ENCODE results near the gene SEMA4D.

The SEMA4D gene

DNA sequence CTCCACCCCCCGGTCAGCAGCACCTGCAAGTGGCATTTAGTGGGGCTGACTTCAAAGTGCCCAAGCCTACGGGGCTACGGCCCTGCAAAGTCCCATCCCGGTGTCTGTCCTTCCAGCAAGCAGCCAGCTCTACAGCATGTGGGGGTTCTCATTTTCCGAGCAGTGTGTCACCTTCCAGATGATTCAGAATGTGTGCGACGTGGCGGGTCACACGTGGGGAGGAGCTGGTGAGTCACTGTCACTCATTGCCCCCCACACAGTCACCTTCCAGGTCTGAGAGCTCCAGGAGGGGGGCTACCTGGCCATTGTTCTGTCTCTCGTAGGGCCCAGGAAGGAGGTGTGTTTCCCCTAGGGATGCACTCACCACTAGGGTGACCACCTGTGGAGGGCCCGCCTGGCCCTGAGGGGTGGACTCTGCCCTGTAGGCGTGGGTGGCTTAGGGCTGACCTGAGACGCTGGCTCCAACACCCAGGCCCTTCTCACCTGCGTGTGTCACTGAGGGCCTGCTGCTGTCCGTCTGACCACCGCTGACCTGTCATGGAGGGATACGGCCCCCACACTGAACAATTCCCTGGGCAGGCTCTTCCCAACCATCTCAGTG, 70.2 kb downstream of the SEMA4D start:
- no peak for DNase-seq

DNA sequence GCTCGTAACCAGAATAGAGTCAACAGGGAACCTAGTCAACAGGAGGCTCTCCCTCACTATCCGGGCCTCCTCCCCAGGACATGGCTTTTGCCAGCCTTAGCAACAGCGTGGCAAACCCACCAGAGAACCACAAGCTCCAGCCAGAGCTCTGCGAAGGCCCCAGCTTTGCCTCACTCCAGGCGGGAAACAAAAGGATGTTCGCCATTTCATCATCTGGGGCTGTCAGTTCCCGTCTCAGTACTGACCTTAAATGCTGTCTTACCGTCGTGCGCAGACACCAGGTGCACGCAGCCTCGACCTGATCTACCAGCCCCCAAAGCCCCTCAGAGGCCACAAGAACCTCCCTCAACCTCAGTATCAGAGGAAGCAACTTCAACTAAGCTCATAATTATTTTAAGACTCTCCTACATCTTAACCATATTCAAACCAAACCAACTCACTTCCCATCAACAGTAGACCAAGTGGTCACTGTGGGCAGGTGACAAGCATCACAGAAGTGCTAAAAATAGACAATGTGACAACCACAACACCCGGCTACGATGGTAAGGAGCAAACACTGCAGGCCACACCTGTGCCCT, 71.4 kb downstream of the SEMA4D start:
- DNase-seq: no peak

DNA sequence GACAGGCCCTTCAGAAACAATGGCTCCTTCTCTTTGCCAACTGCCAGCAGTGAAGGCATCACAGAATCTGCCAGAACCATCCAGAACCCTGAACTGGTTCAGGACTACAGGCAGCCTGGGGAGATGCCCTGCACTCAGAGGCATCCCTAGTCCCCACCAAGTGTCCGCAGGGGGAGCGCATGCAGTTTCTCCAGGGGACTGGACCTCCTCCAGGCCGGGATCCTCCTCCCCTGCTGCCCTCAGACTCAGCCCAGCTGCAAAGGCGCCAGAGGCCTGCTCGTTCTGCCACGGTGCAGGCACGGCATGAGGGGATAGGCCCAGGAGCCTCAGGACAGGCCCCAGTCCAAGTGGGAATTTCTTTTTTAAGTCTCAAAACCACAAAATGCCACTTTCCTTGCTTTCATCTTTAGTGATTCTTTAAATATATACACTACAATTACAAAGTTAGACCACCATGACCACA, 72.0 kb downstream of the SEMA4D start:
- DNase-seq: no peak

DNA sequence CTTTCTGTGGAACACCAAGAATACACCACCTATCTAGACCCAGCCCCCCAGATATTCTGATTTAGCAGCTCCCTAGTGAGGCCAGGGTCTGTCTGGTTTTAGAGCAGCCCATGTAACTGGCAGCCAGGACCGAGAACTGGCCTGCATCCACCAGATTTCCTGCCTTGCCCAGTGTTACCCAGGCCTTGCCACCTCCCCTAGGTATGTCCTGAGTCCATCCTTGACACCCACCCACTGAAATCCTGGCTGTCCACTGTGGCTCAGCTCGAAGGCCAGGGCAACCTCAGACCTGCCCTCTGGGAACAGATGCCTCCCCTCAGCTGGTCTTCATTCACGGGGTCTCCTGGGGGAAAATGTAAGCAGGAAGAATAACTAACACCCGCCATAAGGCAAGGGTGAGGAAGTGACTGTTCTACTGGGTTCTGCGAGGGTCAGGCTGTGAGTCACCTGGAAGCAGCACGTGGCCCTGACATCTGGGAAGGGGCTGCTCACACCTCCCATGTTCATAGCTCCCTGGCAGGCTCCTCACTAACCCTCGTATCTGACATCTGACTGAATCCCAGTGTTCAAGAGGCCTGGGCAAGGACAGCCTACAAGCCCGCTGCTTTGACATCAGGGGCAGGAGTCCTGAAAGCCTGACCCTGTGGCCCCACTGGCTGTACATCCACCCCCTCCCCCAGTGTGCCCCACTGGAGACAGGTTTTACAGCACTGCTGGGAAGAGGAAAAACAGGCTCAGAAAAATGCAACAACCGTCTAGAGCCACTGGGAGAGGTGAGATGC, 72.7 kb downstream of the SEMA4D start:
- no peak for DNase-seq

DNA sequence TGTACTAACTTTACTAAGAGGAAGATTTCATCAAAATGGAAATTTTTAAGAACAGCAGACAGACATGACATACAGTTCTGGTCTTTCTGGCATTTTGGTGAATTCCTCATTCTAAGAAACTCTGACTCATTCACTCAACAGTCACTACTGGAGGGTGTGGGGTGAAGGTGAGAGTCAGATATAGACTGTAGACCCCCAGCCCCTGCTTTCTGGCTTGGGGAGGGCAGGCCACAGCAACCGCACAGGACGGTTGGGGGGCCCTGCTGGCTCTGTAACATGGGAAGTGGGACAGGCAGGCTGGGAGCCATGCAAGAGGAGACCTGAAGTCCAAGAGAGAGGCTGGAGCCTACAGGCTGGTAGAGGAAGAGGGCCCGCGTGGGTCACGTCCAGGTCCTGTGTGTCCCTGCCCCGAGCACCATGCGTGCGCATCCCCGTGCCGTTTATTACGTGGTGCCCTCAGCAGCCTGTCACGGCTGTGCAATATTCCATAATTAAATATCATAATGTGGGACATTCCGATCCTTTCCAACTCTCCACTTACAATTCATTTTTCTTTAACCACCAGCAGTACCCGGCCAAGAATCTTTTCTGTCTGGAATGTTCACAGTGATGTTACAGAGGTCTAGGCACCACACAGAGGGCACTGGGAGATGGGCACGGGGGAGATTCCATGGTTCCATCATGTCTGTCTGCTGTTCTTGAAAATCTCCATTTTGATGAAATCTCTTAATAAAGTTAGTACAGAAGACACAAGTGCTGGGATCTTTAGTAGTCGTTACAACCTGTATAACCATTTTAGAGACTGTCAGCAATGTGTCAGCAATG, 75.5 kb downstream of the SEMA4D start:
- DNase-seq: no peak

DNA sequence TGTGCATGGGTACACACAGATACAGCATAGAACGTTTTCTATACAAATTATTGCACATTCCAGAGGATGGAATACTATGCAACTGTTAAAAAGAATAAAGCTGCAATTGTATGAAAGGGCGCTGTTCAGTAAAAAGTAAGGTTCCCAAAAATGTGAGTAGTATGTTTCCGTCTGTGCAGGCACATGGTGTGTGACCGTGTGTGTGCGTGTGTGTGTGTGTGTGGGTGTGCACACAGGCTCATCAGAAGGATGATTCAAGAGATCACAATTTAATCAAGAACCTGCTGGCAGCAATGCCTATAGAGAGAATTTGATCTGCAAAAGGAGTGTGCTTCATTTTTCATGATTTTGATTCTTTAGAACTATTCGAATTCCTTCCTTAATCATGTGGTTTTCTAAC, 76.3 kb downstream of the SEMA4D start:
- DNase-seq: no peak

DNA sequence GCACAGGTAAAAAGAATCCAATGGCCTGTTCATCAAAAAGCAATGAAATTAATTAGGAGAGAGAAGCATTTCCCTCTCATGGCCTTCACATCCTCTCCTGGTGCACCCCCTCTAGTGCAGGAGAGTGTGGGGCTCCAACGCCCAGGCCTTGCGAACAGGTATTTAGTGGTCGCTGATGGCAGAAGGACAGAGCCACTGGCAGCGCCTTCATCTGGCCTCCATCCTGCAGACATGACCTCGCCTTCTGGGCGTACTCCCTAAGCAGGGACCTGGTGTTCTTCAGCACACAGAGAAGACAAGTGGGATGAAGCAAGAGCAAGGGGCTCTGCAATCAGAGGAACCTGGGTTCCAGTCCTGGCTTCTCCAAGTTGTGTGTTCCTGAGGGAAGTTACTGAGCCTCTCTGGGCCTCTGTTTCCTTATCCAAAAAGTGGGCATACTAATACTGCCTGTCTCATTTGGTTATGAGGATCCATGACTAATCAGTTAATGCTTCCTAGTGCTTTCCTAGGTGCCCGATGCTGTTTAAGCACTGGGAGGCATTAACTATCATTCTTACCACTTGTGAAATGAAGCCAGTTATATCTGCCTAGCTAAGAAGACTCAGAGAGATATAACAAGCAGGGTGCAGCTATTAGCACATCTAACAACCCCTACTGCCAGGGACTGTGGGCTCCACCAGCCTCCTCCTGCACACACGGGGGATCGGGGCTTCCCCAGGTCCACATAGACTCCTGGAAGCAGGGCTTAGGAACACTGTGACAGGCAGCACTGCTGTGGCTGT, 77.3 kb downstream of the SEMA4D start:
- DNase-seq: no peak

DNA sequence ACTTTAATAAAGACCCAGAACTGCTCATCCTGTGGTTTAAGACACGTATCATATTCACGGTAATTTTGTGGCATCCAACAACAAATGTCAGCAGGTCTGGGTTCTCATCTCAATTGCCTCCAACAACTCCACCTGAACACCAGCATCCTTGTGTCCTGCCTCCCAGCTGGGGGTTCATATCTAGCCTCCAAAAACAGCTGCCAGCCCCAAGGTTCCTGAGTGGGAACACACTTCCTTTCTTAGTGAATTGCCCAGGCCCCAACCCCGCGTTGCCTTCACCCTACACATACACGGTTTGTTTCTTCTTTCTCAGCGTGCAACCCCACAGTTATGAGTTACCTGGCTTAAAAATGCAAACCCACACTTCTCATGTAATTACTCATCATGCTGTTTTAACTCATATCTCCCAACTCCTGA, 77.9 kb downstream of the SEMA4D start:
- DNase-seq: no peak

DNA sequence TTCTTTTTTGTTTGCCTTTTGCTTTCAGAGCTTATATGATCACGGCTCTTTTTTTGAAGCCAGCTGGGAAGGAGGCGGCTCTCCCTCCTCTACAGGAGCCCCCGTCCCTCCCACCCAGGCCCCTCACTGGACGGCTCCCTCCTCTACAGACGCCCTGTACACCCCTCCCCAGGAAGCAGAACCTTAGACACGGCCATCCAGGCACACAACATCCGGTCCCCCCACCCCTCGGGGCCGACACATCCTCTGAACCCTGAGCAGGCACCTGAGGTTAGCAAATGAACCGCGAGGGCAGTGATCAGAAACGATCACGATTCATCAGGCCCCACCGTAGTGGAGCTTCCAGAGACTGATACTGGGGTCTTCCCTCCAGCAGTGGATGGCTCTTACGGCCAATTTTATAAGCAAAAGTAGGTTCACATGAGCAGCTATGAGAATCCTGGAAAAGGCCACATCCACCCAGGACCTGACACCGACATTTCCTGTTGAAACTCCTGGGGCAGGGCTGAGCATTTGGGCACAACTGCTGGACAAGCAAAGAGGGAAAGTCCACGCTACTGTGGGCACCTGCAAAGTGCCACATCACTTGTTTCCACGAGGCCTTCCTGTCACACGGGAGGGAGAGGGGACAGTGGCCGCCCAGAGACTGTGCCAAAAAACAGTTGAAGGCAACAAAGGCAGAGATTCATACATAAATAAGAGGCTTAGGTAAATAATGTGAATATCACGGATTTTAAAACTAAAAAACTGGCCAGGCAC, 78.9 kb downstream of the SEMA4D start:
- DNase-seq: no peak

DNA sequence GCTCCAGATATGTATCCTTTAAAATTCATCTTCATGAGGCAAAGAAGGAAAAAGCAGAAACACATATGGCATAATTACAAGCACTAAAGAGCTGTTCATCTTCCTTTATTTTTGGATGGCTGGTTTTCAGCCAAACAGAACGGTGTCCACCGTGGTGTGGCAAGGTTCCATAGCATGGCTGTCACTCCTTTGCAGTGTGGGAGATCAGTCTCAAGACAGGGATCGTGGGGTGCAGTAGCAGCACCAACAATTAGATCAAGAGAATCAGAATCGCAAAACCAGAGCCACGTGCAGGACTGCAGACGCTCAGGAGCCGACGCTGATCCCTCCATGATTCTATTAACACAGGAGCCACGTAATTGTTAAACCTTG, 79.5 kb downstream of the SEMA4D start:
- DNase-seq: no peak

DNA sequence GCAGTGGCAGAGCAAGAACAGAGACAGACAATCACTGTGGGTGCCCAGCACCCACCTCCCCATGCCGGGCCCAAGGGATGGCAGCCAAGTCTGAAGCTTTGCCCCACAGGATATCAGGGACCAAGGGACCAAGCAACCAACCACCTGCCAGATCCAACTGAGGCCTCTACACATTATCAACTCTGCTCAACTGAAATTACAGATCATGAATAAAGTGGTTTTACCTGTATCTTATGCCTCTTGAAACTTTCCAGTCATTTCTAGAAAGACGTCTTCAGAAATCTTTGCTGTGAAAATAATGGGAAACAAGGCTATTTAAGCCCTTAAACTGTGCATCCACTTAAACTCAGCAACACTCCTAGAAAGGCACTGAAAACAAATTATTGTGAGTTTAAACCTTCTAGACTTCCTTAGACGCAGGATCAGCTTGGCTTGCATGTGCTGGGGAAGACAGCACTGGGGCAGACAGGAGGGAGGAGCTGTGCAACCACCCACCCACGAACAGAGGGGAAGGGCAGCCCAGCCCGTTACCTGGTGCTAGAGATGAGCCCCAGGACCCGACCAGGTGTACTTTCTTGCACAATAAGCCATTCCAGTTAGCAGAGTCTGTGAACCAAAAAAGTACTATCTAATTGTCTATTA, 80.0 kb downstream of the SEMA4D start:
- DNase-seq: no peak

DNA sequence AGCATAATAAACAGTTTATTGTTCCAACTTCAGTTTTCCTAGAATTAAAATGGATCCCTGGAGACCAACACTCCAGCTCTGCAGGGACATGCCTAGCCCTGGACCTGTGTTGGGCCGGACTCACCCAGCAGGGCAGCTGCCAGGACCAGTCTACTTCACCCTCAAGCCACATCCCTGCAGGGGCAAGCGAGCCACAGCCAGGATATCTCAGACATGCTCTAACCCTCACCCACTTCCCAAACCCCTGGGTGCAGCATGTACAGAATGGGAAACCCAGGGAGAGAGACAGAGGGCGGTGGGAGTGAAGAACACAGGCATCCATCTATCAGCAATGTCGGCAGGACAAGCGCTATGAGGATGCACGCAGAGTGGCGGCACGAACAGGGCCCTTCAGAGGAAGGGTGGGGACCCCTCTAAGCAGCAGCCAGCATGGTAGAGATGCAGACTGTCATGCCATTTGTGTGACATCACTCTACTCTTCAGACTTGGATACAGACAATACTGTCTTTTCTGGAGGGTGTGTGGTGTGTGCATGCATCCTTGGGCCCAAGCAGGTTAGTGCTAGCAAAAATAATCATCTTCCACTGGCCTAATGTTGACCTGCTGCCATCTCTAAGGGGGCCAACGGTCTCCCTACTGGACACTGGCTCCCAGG, 83.1 kb downstream of the SEMA4D start:
- no peak for DNase-seq

DNA sequence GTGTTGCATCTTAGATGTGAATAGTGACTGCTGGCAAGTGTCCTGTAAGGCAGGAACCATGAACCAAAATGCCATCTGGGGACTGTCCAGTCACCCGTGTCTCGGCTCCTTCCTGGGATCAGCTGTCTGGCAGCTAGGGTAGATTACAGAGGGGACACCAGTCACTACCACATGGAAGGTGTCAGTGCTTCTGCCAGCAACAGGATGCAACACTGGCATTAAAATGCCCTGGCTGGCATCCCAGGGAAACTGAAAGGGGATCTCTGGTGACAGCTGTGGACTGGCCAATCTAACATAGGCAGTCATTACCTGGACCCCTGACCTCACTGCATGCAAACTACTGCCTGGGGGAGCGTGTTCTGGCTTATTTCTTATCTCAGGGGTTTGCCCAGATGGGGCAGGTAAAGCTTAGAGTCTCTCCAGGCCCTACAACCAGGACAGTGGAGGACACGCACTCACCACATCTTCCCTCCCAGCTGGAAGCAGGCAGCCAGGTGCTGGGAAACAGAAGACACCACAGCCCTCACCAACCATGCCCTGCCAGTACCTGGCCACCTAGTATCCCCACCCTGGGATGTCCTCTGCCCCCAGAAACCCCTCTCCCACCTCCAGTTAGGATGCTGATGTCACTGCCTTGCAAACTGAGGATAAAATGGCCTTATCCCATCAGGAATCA, 83.8 kb downstream of the SEMA4D start:
- no peak for DNase-seq

DNA sequence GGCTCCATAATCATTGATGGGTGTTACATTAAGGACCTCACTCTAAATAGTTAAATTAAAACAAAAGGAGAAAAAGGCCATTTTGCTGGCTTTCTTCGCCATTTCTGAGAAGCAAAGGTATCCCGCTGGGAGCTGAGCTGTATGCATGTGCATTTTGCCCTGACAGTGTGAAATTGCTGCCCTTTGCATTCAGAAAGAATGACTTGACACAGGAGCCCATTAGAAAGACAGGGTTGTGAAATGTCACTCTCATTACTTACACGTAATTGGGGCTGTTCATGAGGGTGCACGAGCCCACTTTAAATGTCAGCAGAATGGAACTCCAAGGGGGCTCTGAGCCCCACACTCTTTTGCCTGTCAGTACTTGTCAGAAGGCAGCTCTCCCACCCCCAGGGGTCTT, 85.0 kb downstream of the SEMA4D start:
- no peak for DNase-seq

DNA sequence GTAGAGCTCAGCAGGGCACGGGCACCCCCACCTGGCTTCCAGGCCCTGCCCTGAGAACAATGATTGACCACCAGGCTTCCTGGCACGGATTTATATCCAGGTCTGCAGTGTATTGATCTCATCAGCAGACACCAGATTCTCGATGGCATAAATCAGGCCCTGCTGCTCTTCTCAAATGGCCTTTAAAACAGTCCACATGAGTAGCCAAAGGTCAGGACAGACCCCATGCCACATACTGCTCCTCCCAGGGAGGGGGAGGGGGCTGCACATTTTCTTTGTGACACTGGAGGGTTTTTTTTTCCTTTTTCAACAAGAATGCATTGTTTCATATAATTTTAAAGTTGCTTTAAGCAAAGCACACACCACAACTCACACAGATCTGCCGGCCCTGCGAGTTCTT, 85.4 kb downstream of the SEMA4D start:
- no peak for DNase-seq

DNA sequence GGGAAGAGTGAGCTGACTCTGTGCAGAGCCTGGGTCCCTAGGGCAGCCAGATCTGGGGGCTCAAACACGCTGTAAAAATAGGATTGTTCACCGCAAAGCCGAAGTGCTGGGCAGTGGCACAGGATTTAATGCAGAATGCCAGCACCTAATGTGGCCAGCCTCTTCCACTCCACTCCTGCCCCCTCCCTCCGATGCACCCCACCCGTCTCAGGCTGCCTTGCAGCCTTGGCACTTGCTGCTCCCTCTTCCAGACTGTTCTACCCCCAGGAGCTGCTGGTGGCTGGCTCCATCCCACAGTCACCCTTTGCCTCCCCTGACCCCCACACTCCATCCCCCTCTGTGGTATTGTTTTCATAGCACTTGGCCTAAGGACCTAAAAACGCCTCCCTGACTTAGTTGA, 86.2 kb downstream of the SEMA4D start:
- no peak for DNase-seq

DNA sequence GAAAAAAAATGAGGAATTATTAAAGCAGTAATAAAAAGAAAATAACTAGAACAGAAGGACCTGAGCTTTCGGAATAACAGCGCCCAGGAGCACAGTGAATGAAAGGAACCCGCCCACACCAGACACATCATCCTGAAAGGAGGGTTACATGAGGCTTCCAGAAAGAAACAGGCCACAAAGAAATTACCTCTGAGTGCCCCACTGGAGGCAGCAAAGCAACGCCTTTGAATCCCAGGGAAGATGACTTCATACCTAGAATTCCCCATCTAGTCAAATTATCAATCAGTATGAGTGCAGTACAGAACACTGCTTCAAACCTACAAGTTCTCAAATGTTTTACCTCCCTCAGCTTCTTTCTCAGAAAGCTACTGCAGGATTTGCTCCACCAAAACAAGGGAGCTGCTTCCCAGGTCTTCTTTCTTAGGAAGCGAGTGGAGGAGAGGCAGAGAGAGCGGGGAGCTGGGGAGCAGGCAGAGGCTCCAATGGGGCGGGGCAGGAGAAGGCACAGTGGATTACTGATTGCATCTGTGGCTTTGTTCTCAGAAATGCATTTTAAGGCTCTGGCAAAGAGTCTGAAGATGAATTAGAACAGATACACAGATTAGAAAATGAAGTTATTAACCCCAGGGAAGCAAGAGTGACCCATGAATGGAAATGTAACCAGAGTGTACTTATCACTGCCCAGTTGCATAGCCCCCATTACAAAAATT, 87.1 kb downstream of the SEMA4D start:
- no peak for DNase-seq

DNA sequence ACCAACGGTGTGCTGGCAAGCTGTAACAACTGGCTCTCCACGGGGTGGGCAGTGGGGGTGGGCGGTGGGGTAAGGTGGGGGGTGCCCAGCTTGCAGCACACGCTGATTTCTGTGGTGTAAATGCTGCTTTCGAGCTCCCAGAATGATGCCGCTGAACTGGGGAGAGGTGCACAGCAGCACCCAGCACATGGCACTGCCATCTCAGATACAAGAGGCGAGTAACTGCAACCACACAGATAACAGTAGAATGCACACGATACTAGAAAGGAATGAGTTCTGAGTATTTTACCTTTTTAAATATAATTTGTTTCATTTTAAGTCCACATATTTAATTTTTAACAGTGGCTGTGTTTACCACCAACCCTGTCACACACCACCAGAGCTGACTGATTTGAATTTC, 87.9 kb downstream of the SEMA4D start:
- no peak for DNase-seq

DNA sequence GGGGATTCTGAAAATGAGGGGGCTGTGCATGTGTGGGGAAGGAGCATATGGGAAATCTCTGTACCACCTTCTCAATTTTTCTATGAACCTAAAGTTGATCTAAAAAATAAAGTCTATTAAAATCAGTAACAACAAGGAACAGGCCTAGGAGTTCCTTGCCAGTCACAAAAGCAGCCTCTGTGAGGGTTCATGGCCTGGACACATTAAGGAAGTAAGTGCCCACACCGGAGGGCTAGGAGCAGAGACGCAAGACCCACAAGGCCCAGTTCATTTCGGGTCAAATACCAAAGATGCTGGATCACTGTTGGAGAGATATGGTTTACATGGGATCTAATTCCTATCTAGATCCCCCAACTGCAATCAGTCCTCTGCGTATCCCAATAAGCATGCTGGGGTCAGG, 88.4 kb downstream of the SEMA4D start:
- no peak for DNase-seq

Data from NCI-H1092 (cell line).